Limb (tissue), 2 donors: Measurements from ENCODE around the gene CAGE1.
"Not testable (repeated sequence)": the region's sequence is repeated elsewhere in the genome, so short reads cannot be mapped to it uniquely, and the experiment has no call there.

Source experiments
- DNase-seq, 2 donors: peaks; one replicate each; pipeline ENCODE4 v3.0.0-alpha.2; 2016; ENCODE audit errors: extremely low spot score in 2 of 2

Gene CAGE1

DNA sequence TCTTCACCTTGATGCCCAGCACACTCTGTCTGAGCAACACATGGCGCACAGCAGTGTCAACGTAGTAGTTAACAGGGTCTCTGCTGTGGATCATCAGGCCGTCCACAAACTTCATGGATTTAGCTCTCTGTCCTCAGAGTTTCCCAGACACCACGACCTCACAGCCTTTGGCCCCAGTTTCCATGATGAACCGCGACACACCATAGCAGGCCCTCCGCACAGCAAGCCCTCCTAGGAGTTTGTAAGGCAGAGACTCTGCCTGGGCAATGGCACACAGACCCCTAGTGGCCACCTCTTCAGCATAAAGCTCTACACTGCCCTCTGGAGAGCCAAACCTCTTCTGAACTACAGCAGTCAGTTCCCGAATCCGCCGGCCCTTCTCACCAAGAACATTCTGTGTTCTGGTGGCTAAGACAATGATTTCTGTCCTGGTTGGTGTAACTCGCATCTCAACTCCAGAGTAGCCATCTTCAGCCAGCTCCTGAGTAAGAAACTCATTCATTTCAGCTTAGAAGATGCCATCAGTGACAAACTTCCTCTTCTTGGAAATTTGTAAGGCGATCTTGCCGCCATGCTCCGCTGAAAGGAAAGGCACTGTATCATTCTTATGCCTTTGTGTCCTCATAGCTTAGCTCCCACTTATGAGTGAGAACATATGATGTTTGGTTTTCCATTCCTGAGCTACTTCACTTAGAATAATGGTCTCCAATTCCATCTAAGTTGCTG is 50.4 kb downstream of the CAGE1 start:
- not testable (repeated sequence) for DNase-seq

DNA sequence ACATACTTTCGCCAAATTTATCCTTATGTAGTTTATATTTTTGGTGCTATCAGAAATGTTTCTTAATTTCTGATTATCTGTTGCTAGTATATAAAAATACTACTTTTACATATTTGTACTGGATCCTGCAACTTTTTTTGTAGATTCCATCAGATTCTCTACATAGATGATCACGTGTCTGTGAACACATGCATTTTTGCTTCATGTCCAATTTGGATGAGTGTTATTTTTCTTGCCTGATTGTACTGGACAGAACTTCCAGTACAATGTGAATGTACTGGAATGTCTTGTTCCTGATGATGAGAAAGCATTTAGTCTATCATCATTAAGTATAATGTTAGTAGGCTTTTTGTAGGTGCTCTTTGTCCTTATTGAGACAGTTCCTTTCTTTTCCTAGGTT is 51.5 kb downstream of the CAGE1 start:
- DNase-seq, result no peak

DNA sequence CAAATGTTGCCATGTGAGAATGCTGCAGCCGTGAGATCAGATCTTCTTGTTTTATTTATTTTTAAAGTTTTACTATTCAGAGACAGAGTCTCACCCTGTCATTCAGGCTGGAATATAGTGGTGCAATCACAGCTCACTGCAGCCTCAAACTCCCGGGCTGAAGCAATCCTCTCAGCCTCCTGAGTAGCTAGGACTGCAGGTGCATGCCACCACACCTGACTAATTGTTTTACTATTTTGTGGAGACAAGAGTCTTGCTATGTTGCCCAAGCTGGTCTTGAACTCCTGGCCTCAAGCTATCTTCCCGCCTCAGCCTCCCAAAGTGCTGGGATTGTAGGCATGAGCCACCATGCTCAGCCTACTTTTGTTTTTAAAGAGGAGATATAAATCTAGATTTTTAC is 54.0 kb downstream of the CAGE1 start:
- DNase-seq, result no peak

DNA sequence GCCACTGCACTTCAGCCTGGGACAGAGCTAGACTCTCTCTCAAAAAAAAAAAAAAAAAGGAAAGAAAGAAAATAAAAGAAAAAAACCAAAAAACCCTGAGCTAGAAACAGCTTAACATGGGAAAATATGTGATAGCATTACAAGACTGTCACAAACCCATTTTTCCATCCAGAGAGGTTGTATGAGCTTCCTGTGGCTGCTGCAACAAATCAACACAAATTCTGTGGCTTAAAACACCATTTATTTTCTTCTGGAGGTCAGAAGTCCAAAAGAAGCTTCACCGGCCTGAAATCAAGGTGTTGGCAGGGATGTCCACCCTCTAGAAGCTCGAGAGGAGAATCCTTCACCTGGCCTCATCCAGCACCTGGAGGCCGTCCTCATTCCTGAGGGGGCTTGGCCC is 54.9 kb downstream of the CAGE1 start:
- no peak for DNase-seq

DNA sequence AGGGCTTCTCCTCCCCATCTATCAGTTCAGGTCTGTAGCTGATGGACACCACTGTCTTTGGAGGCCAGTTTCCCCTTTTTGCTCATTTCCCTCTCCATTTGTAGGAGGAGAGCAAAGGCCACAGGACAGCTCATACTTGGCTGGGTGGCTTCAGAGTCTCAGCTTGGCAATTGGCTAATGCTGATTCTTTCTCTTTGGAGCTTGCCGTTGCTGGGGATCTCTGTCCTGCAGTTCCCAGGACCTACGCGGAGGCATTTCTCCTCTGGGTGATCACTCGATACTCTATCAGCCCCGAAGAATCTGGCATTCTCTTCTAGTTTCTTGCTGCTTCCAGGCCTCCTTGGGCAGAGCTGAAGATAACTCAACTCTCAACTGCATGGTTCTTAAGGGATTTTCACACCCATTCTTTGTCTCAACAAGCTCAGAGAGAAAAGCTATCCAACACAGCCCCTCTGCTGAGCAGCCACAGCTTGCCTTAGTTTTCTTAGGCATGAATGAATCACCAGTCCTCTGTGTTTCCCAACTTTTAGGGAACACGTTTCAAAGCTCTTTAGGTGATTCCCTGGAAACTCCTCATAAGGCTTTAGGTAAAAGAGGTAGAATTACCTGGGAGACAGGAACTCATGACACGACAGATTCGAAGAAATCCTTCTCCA is 57.3 kb downstream of the CAGE1 start:
- no peak for DNase-seq

DNA sequence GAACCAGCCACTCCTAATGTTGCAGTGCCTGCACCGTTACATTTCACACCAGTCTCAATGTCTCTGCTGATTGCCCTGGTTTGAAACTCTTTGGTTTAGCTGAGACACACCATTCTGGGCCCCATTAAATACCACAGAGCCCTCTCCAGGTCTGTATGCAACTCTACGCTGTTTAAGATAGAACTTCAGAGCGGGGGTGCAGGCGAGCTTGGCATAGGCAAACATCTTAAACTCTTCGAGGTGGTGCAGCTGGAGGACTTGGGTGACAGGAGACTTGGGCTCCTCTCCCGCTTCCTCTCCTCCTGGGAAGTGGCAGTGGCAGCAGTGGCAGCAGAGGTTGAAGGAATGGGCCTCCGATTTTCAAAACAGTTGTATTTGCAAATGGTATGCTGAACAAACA is 58.1 kb downstream of the CAGE1 start:
- no peak for DNase-seq

DNA sequence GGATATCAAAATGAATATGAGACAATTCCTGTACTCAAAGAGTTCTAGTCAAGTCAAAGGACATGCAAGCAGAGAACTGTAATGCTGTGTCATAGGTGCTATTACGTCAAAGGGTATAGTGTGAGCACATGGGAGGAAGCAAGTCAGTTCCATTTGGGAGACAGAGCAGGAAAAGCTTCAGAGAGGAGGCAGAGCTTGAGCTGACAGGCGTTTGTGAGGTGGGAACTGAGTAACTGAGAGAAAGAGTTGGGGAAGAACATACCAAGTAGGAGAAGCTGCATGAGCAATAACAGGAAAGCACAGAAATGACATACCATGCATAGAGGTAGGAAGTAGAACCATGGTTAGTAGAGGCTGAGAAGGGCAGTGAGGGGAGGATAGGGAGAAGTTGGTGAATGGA is 61.3 kb downstream of the CAGE1 start:
- DNase-seq, result no peak

DNA sequence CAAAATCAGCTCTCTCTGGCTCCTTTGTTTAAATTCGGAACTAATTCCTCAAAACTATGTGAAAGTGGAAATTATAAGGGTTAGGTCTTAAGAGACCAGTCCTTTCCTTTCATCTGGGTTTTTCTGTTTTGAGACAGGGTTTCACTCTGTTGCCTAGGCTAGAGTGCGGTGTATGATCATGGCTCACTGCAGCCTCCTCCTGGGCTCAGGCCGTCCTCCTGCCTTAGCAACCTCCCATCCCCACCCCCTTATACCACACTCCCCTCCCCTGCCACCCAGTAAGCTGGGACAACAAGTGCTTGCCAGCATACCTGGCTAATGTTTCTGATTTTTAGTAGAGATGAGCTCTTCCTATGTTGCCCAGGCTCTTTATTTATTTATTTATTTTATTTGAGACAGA is 63.8 kb downstream of the CAGE1 start:
- DNase-seq, result no peak

DNA sequence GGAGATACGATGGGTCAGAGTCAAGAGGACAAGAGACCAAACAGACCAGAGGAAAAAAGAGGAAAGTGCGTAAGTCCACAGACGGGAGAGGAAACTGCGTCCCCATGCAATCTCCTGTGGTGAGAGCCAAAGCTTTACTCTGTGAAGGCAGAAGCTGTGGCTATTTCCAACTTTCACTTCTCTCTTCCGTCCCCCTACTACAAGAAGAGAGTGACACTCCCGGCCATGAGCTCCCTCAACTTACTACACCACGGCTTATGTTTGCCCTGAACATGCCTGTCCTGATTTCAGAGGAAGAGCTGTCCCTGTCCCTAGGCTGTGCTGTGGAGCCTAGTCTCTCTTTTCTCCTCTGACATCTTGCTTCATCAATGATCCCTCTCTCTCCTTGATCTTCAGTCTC is 65.0 kb downstream of the CAGE1 start:
- DNase-seq, result no peak

DNA sequence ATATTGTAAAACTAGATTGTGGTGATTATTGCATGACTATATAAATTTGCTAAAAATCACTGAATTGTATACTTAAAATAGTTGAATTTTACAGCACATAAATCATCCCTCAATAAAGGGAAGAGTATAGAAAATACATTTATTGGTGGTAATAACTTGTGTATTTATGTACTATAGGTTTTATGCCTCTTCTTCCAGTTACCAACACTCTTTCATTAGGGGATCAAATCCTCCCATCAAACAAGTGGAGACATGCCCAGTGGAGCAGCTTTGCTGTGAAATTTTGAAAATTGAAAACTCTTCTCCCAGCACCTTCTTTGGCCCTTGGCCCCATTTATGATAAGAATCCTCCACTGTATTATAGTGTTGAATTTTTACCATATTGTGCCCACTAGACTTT is 66.5 kb downstream of the CAGE1 start:
- DNase-seq, result no peak

DNA sequence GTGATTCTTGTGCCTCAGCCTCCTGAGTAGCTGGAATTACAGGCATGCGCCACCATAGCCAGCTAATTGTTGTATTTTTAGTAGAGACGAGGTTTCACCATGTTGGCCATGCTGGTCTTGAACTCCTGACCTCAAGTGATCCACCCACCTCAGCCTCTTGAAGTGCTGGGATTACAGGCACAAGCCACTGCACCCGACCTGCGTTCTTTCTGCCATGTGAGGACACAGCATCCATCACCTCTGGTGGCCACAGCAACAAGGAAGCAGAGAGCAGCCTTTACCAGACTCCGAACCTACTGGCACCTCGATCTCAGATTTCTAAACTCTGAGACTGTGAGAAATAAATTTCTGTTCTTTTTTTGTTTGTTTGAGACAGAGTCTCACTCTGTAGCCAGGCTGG is 67.7 kb downstream of the CAGE1 start:
- DNase-seq, result not testable (repeated sequence)

DNA sequence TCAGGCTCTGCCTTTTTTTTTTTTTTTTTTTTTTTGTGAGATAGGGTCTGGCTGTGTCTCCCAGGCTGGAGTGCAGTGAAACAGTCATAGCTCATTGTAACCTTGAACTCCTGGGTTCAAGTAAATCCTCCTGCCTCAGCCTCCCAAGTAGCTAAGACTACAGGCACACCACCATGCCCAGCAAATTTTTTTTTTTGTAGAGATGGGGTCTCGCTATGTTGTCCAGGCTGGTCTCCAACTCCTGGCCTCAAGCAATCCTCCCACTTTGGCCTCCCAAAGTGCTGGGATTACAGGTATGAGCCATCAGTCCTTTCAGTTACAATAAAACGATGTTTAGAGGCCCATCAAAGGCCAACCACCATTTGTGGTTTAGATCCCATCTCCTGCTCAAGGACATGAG is 70.1 kb downstream of the CAGE1 start:
- not testable (repeated sequence) for DNase-seq

DNA sequence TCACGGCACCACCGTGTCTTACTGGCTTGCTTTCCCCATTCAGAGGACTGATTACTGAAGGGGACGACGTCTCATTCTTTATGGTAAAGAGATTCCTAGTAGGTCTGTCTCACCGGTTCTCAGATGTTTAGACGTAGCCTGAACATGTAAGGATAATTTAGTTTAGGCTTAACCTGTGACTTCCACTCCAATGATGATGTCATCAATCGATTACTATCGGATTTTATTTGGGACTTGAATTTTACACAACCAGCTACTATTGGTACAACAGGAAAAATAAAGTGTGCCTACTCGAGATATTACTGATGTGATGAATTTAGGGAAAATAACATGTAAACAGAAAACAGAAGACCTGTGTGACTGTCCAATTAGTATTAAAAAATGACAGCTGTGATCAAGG is 72.0 kb downstream of the CAGE1 start:
- DNase-seq, result no peak

DNA sequence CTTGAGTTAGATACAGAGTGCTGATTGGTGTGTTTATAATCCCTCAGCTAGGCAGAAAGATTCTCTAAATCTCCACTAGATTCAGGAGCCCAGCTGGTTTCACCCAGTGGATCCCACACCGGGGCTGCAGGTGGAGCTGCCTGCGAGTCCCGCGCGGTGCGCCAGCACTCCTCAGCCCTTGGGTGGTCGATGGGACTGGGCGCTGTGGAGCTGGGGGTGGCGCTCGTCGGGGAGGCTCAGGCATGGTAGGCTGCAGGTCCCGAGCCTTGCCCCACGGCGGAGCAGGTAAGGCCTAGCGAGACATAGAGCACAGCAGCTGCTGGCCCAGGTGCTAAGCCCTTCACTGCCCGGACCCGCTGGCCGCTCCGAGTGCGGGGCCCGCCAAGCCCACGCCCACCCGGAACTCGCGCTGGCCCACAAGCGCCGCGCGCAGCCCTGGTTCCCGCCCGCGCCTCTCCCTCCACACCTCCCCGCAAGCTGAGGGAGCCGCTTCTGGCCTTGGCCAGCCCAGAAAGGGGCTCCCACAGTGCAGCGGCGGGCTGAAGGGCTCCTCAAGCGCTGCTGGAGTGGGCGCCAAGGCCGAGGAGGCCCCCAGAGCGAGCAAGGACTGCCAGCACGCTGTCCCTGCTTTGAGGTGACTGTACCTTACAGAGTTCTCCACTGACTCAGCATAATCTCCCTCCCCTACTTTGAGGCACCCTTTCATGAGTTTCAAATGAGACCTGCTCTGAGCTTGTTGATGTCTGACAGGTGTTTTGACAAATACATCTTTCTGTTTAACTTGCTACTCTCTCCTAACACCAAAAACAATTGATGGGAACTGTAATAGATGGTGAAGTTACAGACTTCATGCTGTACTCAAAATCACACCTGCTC is 72.6 kb downstream of the CAGE1 start:
- no peak for DNase-seq

DNA sequence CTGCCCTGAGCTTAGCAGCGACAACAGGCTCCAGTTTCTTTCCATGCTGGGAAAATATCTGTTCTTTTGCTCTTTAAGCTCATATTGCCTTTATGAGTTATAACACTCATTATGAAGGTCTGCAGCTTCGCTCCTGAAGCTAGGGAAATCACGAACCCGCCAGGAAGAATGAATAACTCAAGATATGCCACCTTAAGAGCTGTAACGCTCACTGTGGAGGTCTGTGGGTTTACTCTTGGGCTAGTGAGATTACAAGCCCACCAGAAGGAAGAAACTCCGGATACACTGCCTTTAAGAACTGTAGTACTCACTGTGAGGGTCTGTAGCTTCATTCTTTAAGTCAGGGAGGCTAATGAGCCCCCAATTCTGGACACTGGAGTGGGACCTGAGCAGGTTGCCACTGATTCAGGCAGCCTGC is 73.6 kb downstream of the CAGE1 start:
- DNase-seq, result no peak

DNA sequence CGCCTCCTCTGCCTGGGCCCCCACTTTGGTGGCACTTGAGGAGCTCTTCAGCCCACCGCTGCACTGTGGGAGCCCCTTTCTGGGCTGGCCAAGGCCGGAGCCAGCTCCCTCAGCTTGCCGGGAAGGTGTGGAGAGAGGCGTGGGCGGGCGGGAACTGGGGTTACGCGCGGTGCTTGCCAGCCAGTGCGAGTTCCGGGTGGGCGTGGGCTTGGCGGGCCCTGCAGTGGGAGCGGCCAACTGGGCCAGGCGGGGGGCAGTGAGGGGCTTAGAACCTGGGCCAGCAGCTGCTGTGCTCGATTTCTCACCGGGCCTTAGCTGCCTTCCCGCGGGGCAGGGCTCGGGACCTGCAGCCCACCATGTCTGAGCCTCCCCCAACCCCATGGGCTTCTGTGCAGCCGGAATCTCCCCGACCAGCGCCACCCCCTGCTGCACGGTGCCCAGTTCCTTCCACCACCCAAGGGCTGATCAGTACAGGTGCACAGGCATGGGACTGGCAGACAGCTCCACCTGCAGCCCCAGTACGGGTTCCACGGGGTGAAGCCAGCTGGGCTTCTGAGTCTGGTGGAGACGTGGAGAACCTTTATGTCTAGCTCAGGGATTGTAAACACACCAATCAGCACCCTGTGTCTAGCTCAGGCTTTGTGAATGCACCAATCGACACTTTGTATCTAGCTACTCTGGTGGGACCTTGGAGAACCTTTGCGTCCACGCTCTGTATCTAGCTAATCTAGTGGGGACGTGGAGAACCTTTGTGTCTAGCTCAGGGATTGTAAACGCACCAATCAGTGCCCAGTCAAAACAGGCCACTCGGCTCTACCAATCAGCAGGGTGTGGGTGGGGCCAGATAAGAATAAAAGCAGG is 74.2 kb downstream of the CAGE1 start:
- not testable (repeated sequence) for DNase-seq

DNA sequence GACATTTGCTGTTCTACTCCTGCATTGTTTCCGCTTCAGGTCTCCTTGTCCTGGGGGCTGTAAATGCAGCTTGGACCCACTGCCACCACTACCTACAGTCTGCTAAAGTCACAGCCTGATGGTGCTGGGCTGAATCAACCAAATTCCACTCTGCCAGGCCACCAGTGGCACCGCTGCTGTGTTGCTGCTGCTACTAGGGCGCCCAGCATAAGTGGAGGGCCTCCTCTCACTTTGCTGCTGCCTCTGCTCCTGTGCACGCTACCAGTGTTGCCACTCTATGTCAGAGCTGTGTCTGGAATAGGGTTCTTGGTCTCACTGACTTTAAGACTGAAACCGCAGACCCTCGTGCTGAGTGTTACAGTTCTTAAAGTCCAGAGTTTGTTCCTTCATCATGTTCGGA is 75.1 kb downstream of the CAGE1 start:
- DNase-seq, result no peak

DNA sequence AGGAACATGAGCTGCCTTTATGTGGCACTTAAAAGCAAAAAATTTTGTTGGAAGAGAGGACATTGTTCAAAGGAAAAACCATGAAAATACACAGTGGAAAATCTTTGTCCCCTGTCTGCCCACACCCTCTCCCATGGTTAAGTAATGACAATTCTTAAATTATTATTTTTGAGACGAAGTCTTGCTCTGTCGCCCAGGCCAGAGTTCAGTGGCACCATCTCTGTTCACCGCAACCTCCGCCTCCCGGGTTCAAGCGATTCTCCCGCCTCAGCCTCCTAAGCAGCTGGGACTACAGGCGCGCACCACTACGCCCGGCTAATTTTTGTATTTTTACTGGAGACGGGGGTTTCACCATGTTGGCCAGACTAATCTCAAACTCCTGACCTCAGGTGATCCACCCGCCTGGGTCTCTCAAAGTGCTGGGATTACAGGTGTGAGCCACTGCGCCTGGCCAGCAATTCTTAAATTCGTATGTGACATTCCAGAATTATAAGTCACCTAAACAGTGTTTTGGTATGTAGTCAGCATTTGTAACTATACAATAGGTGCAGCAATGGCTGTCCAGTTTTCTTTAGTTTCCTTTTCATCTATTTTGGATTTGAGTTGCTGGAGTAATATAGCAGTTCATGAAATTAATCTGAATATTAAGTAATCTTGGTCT is 75.9 kb downstream of the CAGE1 start:
- DNase-seq, result peak in 1 of 2 donors; percentile 38

DNA sequence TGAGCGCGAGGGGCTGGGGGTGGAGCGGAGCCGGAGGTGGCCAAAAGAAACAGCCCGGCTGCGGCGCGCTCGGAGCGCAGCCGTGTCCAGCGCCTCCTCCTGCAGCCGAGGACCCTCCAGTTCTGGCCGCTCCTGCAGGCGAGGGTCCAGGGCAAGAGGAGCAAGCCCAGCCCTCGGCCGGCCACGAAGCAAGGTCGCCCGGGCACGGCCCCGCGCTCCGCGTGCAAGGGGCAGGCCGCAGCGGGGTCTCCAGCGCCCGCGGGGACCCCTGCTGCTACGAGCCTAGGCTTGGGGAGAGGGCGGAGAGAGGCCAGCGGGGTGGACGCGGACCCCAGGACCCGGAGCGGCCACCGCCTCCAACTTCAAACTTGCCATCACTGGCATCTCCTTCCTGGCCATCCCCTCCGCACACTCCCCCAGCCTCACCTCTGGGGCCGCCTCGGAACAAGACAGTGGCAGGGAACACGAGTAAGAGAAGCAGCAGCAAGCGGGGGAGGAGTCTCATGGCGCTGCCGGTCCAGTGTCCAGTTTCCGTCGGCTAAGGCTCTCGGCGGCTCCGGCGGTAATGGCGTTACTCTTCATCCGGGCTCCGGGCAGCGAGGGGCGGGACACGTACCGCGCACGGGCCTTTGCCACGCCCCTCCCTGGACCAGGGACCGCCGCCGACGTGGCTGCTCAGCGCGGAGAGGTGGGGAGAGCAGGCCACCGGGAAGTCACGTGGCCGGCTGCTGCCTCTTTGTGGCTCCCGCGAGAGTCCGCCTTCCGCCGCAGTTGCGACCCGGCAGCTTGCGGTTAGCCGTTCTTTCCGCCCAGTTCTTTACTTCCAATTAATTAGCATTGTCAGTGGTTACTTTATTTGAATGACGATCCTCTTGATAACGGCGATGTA is 76.7 kb downstream of the CAGE1 start, which contains the start of gene SSR1:
TSS of gene SSR1 (minus strand) at position 584 of the 889 bp plus-strand sequence. CDS start at position 505, 79 bp downstream.
- DNase-seq, result peak; percentile 98
